GOT3 (cell line): Measurements from ENCODE around the gene ANO6.
"Not testable (repeated sequence)": the region's sequence is repeated elsewhere in the genome, so short reads cannot be mapped to it uniquely, and the experiment has no call there.

Source experiments
- DNase-seq: peaks from one replicate; lab custom pipeline; 2025; ENCODE audit warnings: mixed read lengths; lab: John Stamatoyannopoulos, UW

ANO6 gene, protein sequence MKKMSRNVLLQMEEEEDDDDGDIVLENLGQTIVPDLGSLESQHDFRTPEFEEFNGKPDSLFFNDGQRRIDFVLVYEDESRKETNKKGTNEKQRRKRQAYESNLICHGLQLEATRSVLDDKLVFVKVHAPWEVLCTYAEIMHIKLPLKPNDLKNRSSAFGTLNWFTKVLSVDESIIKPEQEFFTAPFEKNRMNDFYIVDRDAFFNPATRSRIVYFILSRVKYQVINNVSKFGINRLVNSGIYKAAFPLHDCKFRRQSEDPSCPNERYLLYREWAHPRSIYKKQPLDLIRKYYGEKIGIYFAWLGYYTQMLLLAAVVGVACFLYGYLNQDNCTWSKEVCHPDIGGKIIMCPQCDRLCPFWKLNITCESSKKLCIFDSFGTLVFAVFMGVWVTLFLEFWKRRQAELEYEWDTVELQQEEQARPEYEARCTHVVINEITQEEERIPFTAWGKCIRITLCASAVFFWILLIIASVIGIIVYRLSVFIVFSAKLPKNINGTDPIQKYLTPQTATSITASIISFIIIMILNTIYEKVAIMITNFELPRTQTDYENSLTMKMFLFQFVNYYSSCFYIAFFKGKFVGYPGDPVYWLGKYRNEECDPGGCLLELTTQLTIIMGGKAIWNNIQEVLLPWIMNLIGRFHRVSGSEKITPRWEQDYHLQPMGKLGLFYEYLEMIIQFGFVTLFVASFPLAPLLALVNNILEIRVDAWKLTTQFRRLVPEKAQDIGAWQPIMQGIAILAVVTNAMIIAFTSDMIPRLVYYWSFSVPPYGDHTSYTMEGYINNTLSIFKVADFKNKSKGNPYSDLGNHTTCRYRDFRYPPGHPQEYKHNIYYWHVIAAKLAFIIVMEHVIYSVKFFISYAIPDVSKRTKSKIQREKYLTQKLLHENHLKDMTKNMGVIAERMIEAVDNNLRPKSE

DNA sequence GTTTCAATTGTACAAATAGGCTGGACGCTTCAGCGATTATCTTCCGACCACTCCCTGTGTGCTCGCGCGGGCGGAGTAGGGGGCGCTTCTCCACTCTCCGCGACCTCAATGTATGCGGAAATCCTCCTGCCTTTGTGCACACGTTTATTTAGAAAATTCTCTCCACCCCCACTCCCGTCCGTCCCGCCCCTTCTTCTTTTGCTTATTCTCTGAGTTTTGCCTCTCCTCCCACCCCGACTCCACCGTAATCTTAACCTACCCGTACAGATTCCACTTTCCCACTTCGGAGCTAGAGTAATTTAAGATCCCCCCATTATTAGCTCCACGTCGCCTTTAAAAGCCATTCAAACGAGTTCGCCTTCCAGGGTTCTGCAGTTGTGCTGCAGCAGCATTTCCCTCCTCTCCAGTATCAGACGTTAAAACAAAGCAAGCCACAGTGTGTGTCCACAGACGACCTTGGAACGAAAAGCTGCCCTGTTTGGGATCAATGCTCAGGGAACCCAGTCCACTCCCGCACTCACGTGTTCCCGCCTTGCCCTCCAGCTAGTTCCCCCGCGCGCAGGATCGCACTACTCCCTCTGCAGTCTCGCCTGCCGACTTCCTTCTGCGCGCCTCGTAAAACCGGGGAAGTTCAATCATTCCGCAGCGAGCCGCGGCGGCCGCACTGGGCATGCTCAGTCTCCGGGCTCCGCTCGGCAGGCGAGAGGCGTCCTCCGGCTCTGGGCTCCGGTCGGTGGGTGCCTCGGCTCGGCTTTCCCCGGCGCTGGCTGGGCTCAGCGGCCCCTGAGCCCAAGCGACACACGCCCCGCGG lies at the start of gene ANO6:
Gene ANO6 (plus strand): TSS at position 677 of the 811 bp plus-strand sequence. CDS start 227 bp downstream, outside the sequence.
- DNase-seq = peak; percentile 68

DNA sequence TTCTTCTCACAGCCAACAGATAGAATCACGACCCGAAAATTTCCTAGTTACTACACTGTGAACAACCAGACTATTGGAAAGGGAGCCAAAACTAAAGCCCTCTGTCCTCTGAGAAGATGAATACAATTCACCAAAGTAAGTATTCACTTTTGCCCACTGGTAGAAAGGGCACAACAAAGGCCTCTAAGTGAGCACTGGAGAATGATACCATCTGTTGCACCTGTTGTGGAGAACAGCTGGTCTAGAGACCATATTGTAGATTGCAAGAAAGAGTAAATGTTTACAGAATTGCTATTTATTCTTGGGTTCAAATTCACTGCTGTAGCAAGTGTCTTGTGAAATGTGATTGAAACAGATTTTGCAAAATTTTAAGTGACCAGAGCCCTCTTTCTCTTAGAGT lies 46.9 kb upstream of the ANO6 start:
- DNase-seq = no peak

DNA sequence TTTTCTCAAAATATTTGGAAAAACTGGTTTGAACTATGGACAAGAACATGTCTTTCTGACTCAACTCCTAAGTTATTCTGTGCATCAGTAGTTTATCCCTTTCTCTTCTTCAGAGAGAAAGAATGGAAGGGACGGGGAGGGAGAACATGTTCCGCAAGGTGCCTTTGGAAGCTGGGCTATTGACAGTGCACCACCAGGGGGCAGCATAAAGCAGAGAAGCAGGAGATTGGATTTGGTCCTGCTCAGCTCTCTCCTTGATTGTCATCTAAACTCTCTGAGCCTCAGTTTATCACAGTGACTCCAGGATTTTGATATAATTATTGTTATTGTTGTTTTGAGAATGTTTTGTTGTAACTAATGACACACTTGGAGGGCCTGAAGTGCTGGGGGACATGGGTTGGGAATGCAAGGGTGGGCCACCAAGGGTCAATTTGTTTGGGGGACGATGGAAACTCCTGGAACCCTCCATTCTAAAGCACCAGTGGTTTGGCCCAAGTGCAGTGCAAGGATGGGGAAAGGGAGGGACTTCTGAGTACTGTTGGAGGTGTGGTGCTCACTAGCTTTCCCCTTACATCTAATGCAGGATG lies 45.3 kb upstream of the ANO6 start:
- DNase-seq = peak; percentile 9

DNA sequence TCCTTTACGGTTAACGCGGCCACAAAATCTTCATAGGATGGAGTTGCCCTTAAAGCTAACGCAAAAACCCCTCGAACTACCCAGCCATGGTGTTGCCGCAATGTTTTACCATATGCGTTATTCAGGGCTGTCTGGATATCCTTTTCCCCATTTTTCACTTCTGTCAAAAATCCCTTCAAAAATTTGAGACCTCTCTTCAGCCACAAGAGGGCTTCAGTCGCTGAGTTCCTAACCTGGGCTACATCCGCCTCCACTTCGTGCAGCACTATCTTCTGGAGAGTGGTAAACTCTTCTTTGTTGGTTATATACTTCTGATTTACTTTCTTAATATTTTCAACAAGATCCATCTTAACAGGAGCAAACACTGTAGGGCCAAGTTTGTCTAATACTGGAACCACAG lies 42.6 kb upstream of the ANO6 start:
- DNase-seq = not testable (repeated sequence)

DNA sequence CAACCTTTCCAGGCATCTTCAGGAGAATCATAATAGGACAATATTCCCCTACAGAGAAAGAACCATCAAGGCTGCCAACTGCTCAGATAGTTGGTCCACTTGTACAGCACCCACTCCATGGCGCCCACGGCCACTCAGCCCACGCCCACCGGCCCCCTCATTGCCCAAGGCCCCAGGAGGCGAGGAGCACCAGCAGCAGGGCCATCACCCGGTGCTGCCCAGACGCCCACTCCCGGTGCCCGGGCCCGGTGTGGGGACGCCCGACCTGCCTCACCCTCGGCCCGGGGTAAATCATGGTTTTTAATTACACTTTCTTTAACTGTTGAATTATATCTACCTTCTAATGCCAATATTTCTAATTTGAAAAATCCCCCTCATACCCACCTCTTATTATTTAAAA lies 41.3 kb upstream of the ANO6 start:
- no peak for DNase-seq

DNA sequence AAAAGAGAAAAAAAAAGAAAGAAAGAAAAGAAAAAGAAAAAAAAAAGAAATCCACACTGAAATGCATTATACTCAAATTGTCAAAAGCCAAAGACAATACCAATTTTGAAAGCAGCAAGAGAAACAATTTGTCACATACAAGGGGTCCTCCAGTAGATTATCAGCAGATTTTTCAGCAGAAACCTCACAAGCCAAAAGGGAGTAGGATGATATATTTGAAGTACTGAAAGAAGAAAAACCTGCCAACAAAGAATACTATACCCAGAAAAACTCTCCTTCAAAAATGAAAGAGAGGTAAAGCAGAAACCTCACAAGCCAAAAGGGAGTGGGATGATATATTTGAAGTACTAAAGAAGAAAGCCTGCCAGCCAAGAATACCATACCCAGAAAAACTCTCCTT lies 37.1 kb upstream of the ANO6 start:
- no peak for DNase-seq

DNA sequence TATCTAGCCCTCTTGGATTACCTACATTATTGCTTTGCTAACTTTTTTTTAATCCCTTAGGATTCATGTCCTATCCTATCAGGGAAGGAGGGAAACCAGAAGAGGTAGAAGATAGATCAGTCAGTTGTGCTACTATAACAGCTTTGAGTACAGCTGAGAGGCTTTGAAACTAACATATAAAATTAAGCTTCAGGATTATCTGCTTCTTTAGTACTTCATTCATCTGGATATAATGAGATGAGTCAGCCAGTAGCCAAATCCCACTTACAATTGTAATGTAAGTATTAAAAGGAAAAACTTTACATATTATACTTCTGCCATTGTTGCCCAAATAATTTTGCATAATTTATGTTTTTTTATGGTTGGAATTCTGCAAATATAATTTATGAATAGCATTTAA lies 33.4 kb upstream of the ANO6 start:
- no peak for DNase-seq

DNA sequence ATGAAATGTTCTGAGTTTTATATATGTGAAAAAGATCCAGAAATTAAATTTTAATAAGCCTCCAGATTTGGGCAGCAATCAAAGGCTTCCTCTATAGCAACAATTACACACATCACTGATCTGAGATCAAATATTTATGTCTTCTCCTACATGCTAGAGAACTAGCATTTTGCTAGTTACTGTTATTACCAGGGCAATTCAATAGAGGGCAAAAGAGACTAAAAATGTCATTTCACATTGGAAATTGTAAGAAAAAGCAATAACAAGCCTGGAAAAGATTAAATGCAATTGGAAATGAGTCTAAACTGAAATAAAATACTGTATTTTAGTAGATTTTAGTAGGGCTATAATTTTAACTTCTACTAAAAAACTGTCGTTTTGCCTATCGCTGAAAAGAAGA lies 32.6 kb upstream of the ANO6 start:
- no peak for DNase-seq

DNA sequence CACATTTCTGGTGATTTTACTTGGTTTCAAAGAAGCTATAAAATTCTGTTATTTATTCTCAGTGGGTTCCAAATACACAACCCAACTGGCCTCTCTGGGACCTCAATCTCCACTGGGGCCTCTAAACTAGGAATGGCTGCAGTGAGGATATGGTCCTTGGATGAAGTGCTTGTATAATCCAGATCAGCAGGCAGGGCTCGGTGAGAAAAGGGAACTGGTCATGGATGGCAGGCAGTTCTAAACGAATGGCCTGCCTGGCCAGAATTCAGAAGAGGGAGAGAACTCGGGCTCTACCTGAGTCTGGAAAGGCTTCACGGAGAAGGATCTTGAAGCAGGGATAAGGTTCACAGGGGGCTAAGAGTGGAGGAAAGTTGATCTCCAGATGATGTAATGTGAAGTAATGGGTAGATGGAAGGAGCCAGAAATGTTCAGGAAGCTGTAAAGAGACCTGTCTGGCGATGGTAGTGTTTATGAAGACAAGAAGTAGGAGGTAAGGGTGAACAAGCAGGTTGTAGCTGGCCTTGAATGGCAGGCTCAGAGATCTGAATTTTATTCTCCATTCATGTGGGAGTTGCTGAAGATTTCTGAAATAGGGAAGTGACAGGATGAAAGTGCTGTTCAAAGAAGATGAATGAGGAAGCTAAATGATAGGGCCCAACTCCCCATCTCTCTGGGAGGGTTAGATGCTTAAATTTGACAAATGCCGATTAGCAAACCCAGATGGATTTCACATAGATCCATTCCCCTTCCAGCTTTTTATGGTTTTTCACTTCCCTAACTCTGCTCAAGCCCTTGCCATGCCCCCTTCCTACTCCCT lies 31.5 kb upstream of the ANO6 start:
- no peak for DNase-seq

DNA sequence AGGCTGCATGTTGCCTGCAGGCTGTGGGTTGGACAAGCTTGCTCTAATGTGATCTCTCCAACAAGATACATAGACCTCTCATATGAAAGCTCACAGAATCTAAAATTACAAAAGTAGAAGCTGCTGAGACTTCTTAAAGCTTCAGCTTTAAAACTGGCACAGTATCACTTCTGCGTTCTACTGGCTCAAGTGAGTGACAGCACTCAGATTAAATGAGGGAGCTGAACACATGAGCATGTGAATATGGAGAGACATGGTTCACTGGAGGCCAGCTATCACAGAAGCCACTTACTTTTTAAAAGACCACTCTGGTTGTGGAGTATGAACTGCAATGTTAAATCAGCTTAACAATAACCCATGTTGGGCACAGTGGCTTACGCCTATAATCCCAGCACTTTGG lies 29.1 kb upstream of the ANO6 start:
- no peak for DNase-seq

DNA sequence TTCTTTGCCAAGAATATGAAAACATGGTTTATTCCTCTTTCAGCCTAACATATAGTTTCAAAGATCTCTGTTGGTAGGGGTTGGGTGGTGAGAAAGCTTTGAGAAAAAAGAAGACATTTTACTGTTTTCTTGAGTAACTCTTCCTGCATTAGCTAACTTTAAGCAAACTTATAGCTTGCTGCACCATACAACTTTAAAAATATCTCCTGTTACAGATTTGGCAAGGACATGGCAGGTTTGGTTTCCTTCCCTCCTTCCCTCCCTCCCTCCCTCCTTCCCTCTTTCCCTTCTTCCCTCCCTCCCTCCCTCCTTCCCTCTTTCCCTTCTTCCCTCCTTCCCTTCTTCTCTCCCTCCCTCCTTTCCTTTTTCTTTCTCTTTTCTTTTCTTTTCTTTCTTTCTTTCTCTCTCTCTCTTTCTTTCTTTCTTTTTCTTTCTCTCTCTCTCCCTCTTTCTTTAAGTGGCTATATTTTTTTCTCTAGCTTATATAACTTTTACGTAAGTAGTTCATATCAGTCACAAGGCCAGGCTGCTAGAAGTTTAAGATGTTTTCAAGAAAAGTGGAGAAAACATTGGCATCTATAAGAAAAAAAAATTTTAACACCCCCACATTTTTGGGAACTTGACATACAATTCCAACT lies 26.0 kb upstream of the ANO6 start:
- DNase-seq = no peak

DNA sequence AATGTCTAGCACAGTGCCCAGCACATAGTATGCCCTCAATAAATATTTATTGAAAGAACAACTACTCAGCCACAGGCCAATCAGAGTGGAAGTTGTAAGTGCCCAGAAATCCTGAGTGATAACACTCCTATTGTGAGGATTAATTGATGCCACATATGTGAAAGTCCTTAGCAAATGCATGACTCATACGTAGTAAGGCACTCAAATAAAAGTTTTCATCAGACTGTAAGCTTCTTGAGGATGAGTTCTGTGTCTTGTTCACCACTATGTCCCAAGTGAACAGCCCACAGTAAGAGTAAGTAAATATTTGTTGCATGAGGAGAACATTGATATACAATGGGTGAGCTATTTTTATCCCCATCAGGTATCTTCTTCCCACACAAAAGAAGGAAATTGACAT lies 24.7 kb upstream of the ANO6 start:
- DNase-seq = no peak

DNA sequence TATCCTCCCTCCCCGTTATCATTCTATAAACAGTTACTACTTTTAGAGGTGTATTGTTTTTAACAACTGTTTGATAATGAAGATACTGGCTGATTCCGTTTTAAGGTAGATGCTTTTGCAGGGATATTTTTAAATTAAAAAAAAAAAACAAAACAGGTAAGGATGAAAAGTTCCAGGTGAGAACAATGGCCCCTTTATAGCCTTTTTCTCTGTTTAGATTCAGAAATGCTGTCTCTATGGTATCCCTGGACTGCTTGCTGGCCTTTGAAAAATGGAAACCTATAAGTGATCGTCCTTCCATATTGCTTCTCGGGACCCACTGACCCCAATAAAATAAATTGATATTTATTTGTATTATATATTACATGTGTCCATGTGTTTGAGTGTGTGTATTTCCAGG lies 23.2 kb upstream of the ANO6 start:
- DNase-seq = no peak

DNA sequence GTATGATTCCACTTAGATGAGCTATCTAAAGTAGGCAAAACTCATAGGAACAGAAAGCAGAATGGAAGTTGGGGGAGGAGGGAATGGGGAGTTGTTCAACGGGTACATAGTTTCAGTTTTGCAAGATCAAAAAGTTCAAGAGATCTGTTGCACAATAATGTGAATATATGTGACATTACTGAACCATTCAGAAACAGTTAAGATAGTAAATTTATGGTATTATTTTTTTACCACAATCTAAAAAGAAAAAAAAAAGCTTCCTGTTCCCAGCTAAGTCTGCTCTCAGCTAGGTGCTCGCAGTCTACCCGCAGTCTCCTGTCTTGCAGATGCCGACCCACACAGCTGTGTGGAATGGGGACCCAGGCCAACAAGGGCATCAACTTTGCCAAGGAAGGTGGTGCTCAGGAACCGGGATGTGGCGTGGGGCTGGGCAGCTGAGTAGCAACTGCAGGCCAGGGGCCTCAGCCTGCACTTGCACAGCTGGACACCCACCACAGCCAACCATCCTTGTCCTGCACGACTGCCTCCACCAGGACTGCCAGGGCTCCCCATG lies 15.3 kb upstream of the ANO6 start:
- no peak for DNase-seq

DNA sequence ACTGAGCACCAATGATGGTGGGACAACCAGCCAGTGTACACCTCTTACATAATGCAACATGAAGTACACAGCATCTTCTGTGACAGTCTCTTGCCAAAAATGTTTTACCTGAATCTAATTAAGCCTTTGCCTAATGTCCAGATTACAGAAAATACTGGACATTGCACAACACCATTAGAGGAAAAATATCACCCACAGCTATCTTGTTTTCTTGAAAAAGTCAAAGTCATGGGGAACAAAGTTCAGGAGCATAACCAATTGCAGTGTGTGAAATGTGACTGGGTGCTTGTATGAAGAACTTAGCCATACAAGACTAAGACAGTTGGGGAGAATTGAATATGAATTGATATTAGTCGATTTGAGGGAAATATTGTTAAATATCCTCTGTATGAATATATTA lies 12.1 kb upstream of the ANO6 start:
- no peak for DNase-seq

DNA sequence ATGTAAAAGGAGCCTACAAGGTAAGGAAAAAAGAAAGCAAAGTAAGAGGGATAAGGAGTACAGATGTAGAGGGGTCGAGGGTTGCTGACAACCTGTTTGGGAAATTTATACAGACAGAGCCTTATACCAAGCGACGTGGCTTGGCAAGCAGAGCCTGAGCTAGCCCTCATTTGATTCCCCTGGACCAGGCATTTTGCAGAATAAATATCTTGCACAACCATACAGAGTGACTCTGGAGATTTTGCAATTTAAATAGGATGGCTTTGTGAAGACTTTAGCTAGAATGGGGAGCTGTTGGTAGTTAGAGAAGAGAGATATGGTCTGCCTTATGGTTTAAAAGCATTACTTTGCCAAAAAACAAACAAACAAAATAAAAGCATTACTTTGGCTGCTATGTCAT lies 11.1 kb upstream of the ANO6 start:
- DNase-seq = no peak

DNA sequence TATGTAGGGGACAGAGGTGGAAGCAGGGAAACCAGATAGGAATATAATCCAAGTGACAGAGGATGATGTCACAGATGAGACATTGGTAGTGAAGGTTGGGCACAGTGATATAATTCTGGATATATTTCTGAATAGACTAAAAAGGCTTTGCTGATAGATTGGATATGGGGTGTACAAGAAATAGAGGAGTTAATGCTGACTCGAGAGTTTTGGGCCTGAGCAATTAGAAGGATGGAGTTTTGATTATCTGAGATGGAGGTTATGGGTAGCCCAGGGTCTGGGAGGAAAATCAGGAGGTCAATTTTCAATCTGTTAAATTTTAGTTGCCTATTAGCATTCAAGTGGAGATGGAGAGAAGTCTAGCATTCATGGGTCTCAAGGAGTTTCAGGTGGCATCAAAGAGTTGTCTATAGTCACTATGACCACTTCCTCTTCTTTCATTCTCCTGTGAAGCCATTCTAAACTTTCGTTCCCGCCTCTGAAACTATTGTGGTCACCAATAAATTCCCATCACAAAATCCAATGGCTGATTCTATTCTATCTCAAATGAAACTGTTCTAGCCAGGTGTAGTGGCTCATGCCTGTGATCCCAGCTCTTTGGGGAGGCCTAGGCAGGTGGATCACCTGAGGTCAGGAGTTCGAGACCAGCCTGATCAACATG lies 10.6 kb upstream of the ANO6 start:
- no peak for DNase-seq

DNA sequence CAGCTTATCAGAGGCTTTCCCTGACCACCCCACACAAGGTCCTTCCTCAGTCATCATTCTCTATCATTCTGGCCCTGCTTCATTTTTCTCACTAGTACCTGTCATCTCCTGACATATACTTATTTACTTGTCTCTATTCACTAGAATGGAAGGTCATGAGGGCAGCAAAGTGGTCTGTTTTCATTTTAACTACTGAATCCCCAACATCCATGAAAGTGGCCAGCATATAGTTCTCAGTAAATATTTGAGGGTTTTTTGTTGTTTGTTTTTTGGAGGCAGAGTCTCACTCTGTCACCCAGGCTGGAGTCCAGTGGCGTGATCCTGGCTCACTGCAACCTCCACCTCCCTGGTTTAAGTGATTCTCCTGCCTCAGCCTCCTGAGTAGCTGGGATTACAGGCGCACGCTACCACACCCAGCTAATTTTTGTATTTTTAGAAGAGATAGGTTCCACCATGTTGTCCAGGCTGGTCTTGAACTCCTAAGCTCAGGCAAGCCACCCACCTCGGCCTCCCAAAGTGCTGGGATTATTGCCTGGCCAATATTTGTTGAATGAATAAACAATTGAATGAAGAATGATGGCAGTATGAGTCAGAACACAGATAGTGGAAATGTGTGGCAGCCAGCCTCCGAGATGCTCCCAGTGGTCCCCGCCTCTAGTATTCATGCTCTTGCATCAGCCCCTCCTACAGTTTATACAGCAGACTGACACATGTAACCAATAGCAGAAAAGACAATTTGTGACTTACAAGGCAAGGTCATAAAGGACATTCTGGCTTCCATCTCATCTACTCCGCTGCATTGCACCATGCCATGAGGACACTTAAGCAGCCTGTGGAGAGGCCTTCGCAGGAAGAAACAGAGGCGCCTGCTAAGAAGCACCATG lies 7.0 kb upstream of the ANO6 start:
- DNase-seq = no peak

DNA sequence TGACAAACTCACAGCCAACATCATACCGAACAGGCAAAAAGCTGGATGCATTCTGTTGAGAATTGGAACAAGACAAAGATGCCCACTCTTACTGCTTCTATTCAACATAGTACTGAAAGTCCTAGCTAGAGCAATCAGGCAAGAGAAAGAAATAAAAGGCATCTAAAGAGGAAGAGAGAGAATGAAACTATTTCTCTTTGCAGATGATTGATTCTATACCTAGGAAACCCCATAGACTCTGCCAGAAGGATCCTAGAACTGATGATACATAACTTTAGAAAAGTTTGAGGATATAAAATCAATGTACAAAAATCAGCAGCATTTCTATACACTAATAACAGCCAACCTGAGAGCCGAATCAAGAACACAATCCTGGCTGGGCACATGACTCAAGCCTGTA lies 6.1 kb upstream of the ANO6 start:
- no peak for DNase-seq
